Activated CD4-positive, alpha-beta T cell treated with anti-CD3 and anti-CD28 coated beads, Interleukin-2, amount 10 ng/mL, durations not matched to agents 24 days and 14 days (primary cell): ENCODE data around the gene NDOR1. TPM values are rescaled to one million over a fixed set of nuclear protein-coding genes. Genes with fewer than 3 reads are reported as not detected.

Experiments
- DNase-seq: peaks from one replicate; pipeline ENCODE4 v3.0.0; 2022
- H3K27ac Mint-ChIP-seq: one replicate; pipeline ENCODE4 v1.8.0; 2022; ENCODE audit warnings: mild to moderate bottlenecking, mixed read lengths
- H3K27me3 Mint-ChIP-seq: one replicate; pipeline ENCODE4 v1.8.0; 2022; ENCODE audit warnings: mixed read lengths
- H3K36me3 Mint-ChIP-seq: one replicate; pipeline ENCODE4 v1.8.0; 2022; ENCODE audit warnings: low read depth, mild to moderate bottlenecking, mixed read lengths
- H3K4me1 Mint-ChIP-seq: one replicate; pipeline ENCODE4 v1.8.0; 2021; ENCODE audit warnings: mixed read lengths
- H3K4me3 Mint-ChIP-seq: one replicate; pipeline ENCODE4 v1.8.0; 2022; ENCODE audit warnings: mild to moderate bottlenecking, moderate library complexity, mixed read lengths
- H3K9me3 Mint-ChIP-seq: one replicate; pipeline ENCODE4 v1.8.0; 2021; ENCODE audit warnings: mixed read lengths
- intact Hi-C: fragments of 100-400 bp; cut with micrococcal nuclease; formaldehyde crosslinking; loops from one replicate; pipeline ENCODE4 v1.15.1; 2023
- total RNA-seq: library from RNA; stranded (reverse); gene quantifications from 2 replicates; pipeline ENCODE4 v1.2.3, GENCODE V29; 2022

Gene NDOR1
- total RNA-seq, 1 donor from 2014 or later: 45.1 TPM

DNA sequence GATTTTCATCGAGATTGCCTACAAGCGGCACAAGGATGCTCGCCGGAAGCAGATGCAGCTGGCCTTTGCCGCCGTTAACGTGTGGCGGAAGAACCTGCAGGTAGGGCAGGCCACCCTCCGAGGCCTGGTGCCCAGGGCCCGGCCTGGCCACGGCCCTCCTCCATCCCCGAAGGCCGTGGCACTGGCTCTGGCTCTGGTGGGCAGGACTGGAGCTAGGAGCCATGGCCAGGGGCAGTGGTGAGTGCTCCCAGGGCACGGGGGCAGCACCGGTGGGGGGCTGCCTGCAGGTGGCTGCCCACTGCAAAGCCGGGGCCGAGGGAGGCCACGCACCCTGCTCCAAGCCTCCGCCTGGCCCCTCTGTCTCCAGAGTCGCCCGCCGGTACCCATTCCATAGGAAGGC lies 41.7 kb upstream of the NDOR1 start:
- Mint-ChIP-seq H3K9me3 (no peaks in the 10 kb centered on the region), H3K4me1 (peaks cover 5% of the 10 kb centered on the region), H3K4me3 (no peak overlapping the region), H3K27ac (no peak overlapping the region), H3K27me3 (peaks cover 24% of the 10 kb centered on the region), H3K36me3 (no peaks in the 10 kb centered on the region)
- intact Hi-C loops: loop anchor here (10.0 kb wide), 1 partner anchor 319 kb away; the partner anchor contains the start of genes AJM1 and PHPT1
- DNase-seq: no peak

GRCh38 chr9:137164370-137165249 lies 40.9 kb upstream of the NDOR1 start:
- Mint-ChIP-seq H3K27ac (no peak overlapping the region), H3K9me3 (no peaks in the 10 kb centered on the region), H3K4me1 (no peaks in the 10 kb centered on the region), H3K27me3 (peaks cover 18% of the 10 kb centered on the region), H3K36me3 (no peaks in the 10 kb centered on the region), H3K4me3 (no peak overlapping the region)
- DNase-seq: no peak
- intact Hi-C loops: loop anchor here (10.0 kb wide), 1 partner anchor 320 kb away; the partner anchor contains the start of genes AJM1 and PHPT1

DNA sequence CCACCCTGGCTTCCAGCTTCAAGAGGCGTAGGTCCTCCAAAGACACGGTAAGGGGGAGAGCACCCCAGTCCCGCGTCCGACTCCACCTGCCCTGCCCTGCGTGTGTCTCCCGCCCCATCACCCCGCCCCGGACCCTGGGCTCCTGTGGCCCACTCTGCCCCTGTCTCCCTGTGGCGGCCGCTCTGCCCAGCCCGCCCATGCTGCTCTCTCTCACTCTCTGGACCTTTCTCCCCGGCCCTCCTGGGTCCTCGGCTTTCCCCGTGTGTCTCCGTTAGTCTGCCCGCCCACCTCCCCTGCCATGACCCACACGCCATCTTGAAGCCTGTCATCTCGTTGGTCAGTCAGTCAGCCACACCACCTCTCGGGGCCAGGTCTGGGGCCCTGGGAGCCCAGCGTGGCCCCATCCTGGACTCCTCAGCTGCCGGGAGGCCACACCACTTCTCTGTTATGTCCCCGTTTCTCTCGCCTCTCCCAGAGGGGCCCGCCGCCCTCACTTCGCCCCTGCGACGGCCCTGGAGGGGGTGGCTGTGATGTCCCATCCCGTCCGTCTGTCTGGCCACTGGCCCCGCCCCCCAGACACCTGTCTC lies 40.2 kb upstream of the NDOR1 start:
- Mint-ChIP-seq H3K27ac (no peak overlapping the region), H3K4me1 (no peaks in the 10 kb centered on the region), H3K9me3 (no peaks in the 10 kb centered on the region), H3K4me3 (no peak overlapping the region), H3K36me3 (no peaks in the 10 kb centered on the region), H3K27me3 (peaks cover 19% of the 10 kb centered on the region)
- intact Hi-C loops: loop anchor here (10.0 kb wide), 1 partner anchor 321 kb away; the partner anchor contains the start of genes AJM1 and PHPT1
- DNase-seq: no peak

- Mint-ChIP-seq H3K4me3 (no peak overlapping the region), H3K27me3 (peaks cover 24% of the 10 kb centered on the region), H3K36me3 (no peaks in the 10 kb centered on the region), H3K4me1 (no peaks in the 10 kb centered on the region), H3K27ac (no peak overlapping the region), H3K9me3 (no peaks in the 10 kb centered on the region)
- intact Hi-C loops: loop anchor here (10.0 kb wide), 1 partner anchor 322 kb away; the partner anchor contains the start of genes AJM1 and PHPT1
- no peak for DNase-seq
Measured at GRCh38 chr9:137166380-137167229, 38.9 kb upstream of the NDOR1 start.

DNA sequence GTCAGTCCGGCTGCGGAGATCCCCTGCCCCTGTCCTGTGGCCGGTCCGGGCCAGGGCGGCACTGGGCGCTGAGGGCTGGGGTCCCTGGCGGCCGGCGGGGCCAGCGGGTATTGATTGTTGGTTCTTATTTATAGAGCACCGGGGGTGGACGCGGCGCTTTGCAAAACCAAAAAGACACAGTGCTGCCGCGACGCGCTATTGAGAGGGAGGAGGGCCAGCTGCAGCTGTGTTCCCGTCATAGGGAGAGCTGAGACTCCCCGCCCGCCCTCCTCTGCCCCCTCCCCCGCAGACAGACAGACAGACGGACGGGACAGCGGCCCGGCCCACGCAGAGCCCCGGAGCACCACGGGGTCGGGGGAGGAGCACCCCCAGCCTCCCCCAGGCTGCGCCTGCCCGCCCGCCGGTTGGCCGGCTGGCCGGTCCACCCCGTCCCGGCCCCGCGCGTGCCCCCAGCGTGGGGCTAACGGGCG lies 38.2 kb upstream of the NDOR1 start:
- Mint-ChIP-seq H3K4me3 (no peak overlapping the region), H3K27me3 (peaks cover 26% of the 10 kb centered on the region), H3K4me1 (no peaks in the 10 kb centered on the region), H3K9me3 (no peaks in the 10 kb centered on the region), H3K36me3 (no peaks in the 10 kb centered on the region), H3K27ac (no peak overlapping the region)
- intact Hi-C loops: loop anchor here (10.0 kb wide), 1 partner anchor 323 kb away; the partner anchor contains the start of genes AJM1 and PHPT1
- DNase-seq: no peak

GRCh38 chr9:137167747-137168572 lies 37.5 kb upstream of the NDOR1 start:
- H3K27ac Mint-ChIP-seq: no peak overlapping the region
- H3K36me3 Mint-ChIP-seq: no peaks in the 10 kb centered on the region
- intact Hi-C loops: loop anchor here (1.0 to 10.0 kb wide), 2 partner anchors 11 to 323 kb away; partner anchors contain the start of genes AJM1 and PHPT1
- H3K27me3 Mint-ChIP-seq: peaks cover 28% of the 10 kb centered on the region
- H3K4me3 Mint-ChIP-seq: no peak overlapping the region
- DNase-seq: no peak
- no peaks in the 10 kb centered on the region for H3K9me3 Mint-ChIP-seq
- no peaks in the 10 kb centered on the region for H3K4me1 Mint-ChIP-seq

DNA sequence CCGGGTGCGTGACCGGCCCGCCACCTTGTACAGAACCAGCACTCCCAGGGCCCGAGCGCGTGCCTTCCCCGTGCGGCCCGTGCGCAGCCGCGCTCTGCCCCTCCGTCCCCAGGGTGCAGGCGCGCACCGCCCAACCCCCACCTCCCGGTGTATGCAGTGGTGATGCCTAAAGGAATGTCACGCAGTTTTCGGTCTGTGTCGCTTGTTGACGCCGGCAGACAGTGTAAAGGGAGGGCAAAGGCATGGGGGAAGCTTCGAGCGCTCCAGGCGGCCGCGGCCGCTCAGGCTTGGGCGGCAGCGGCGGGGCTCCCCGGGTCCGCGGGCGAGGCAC lies 37.0 kb upstream of the NDOR1 start:
- H3K36me3 Mint-ChIP-seq: no peaks in the 10 kb centered on the region

GRCh38 chr9:137168904-137169856 lies 36.3 kb upstream of the NDOR1 start:
- Mint-ChIP-seq H3K27ac (no peak overlapping the region), H3K27me3 (peaks cover 31% of the 10 kb centered on the region), H3K4me3 (peak overlapping the region; percentile 66), H3K36me3 (no peaks in the 10 kb centered on the region), H3K9me3 (no peaks in the 10 kb centered on the region), H3K4me1 (no peaks in the 10 kb centered on the region)
- peak; percentile 75 for DNase-seq
- intact Hi-C loops: loop anchor here (1.0 to 10.0 kb wide), 2 partner anchors 12 to 324 kb away; partner anchors contain the start of genes AJM1 and PHPT1

More for the DNA sequence above, 37.0 kb upstream of the NDOR1 start:
- Mint-ChIP-seq H3K4me1 (no peaks in the 10 kb centered on the region), H3K9me3 (no peaks in the 10 kb centered on the region), H3K4me3 (no peak overlapping the region), H3K27me3 (peaks cover 31% of the 10 kb centered on the region), H3K27ac (no peak overlapping the region)
- intact Hi-C loops: loop anchor here (1.0 to 10.0 kb wide), 2 partner anchors 11 to 324 kb away; partner anchors contain the start of genes AJM1 and PHPT1
- no peak for DNase-seq

- no peaks in the 10 kb centered on the region for H3K36me3 Mint-ChIP-seq
- H3K27ac Mint-ChIP-seq: no peak within 1 kb of the TSS
- H3K27me3 Mint-ChIP-seq: peaks cover 31% of the 10 kb centered on the region
- H3K4me3 Mint-ChIP-seq: peak within 1 kb of the TSS; percentile 66
- no peaks in the 10 kb centered on the region for H3K4me1 Mint-ChIP-seq
- DNase-seq: no peak
- H3K9me3 Mint-ChIP-seq: no peaks in the 10 kb centered on the region
- intact Hi-C loops: loop anchor here (5.0 to 10.0 kb wide), 3 partner anchors 43 to 325 kb away; partner anchors contain the start of genes AJM1, NPDC1 and PHPT1
Measured at GRCh38 chr9:137169896-137170358, 35.6 kb upstream of the NDOR1 start, which contains the start of gene LRRC26. LRRC26 (minus strand) TSS chr9:137170051; CDS start chr9:137169943, 108 bp downstream.

- Mint-ChIP-seq H3K36me3 (no peaks in the 10 kb centered on the region), H3K4me1 (no peaks in the 10 kb centered on the region), H3K27ac (no peak overlapping the region), H3K9me3 (no peaks in the 10 kb centered on the region), H3K4me3 (no peak overlapping the region), H3K27me3 (peaks cover 31% of the 10 kb centered on the region)
- intact Hi-C loops: loop anchor here (5.0 to 10.0 kb wide), 2 partner anchors 43 to 126 kb away; partner anchors contain the start of gene NPDC1
- DNase-seq: no peak
Measured at GRCh38 chr9:137170486-137171148, 34.9 kb upstream of the NDOR1 start.
